Measurements from ENCODE around the gene DYSF. TPM values are rescaled to one million over a fixed set of nuclear protein-coding genes. Genes with fewer than 3 reads are reported as not detected.

DYSF gene
- total RNA-seq, 1 donor from 2014 or later: 37.7 TPM

DNA sequence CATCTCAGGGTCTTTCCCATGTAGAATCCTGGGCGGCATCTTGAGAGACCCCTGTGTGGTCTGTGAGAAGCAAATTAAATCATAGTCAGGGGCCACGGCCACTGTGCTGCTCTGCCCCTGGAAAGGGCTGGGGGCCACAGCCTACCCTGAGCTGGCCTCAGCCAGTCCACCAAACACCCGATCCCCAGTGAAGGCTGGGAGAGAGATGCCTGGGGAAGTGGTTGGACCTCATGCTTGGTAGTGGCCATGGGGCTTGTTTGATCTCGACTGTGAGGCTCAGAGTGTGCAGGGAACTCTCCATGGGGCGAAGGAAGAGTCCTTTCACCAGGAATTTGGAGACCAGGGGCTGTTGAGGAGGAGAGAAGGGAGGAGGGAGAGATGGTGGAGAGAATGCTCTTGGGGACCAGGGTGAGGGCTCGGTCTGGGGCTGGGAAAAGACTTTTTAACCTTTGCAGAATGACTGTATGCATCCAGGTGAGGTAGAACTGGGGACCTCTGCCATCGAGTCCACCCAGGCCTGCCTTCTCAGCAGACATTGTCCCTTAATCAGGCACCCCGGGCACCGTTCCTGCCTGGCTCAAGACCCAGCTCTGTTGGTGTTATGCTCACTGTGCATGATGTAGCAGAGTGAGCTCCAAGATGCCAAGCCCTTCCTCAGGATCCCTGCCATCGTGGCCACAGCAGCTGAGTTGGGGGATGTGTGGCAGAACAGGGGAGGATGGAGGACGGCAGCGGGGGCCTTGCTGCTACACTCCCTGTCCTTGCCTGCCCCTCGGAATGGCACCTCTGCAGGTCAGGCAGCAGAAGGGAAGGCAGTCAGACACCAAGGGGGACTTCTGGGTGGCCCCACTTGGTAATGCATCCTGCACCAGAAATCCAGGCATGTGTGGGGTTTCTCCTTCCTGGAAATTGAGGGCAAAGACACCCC is 249.9 kb downstream of the DYSF start:
- H3K4me1 ChIP-seq: no peaks in the 10 kb centered on the region
- TF ChIP-seq, protein P1, sequence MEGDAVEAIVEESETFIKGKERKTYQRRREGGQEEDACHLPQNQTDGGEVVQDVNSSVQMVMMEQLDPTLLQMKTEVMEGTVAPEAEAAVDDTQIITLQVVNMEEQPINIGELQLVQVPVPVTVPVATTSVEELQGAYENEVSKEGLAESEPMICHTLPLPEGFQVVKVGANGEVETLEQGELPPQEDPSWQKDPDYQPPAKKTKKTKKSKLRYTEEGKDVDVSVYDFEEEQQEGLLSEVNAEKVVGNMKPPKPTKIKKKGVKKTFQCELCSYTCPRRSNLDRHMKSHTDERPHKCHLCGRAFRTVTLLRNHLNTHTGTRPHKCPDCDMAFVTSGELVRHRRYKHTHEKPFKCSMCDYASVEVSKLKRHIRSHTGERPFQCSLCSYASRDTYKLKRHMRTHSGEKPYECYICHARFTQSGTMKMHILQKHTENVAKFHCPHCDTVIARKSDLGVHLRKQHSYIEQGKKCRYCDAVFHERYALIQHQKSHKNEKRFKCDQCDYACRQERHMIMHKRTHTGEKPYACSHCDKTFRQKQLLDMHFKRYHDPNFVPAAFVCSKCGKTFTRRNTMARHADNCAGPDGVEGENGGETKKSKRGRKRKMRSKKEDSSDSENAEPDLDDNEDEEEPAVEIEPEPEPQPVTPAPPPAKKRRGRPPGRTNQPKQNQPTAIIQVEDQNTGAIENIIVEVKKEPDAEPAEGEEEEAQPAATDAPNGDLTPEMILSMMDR (IDR thresholded peaks at IDR 0.05): no peak
- intact Hi-C loops (cut with DNase I): no loop called here

DNA sequence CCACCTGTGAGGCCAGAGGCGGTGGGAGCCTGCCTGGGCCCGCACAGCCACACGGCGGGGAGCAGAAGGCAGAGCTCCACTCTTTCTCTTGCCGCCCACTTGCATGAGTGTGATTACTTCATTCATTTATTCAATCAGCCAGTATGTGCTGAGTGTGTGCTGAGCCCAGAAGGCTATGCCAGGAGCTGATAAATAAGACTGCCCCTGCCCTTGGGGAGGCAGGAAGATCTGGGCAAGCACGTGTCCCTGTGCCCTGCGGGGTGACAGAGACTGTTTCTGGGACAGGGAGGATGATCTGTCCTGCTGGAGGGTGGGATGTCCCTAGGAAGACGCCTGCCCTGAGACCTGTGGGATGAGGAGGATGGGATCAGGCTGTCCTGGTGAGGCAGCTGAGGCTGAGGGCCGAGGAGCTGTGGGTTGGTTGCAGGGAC is 250.8 kb downstream of the DYSF start:
- DNase-seq (peak; percentile 34), ATAC-seq (no peak)
- H3K36me3 ChIP-seq: no peaks in the 10 kb centered on the region
- H3K27me3 ChIP-seq: no peaks in the 10 kb centered on the region
- H3K27ac ChIP-seq: no peak overlapping the region
- no peaks in the 10 kb centered on the region for H3K4me1 ChIP-seq
- TF ChIP-seq, protein P1 (IDR thresholded peaks at IDR 0.05): no peak
- no peaks in the 10 kb centered on the region for H3K9me3 ChIP-seq
- H3K4me3 ChIP-seq: no peak overlapping the region
- intact Hi-C loops (cut with DNase I): no loop called here

More for the DNA sequence above, 249.9 kb downstream of the DYSF start:
- Histone ChIP-seq H3K27me3 (no peaks in the 10 kb centered on the region), H3K9me3 (no peaks in the 10 kb centered on the region), H3K36me3 (no peaks in the 10 kb centered on the region), H3K27ac (no peak overlapping the region), H3K4me3 (no peak overlapping the region)
- DNase-seq (peak; percentile 41), ATAC-seq (no peak)

DNA sequence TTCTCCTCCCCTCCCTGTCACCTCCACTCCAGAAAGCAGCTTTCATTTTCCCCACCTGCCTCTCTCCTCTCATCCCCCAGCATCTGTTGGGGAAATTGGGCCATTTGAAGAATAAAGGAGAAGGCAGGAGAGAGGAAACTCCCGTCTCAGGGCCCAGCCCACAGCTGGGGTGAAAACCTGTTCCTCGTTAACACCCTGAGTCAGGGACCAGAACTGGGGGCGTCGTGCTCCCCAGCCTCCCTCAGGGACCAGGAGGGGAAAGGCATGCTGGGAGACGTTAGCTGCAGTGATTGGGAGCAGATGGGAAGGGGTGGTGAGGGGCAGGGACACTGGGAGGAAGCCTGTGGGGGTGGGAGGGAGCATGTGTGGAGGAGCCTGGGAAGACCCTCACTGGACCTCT is 251.3 kb downstream of the DYSF start:
- DNase-seq (peak; percentile 36), ATAC-seq (no peak)
- no peak overlapping the region for H3K4me3 ChIP-seq
- H3K4me1 ChIP-seq: no peaks in the 10 kb centered on the region
- H3K27me3 ChIP-seq: no peaks in the 10 kb centered on the region
- no peaks in the 10 kb centered on the region for H3K36me3 ChIP-seq
- H3K9me3 ChIP-seq: no peaks in the 10 kb centered on the region
- intact Hi-C loops (cut with DNase I): no loop called here
- H3K27ac ChIP-seq: no peak overlapping the region
- TF ChIP-seq, protein P1 (IDR thresholded peaks at IDR 0.05): no peak

DNA sequence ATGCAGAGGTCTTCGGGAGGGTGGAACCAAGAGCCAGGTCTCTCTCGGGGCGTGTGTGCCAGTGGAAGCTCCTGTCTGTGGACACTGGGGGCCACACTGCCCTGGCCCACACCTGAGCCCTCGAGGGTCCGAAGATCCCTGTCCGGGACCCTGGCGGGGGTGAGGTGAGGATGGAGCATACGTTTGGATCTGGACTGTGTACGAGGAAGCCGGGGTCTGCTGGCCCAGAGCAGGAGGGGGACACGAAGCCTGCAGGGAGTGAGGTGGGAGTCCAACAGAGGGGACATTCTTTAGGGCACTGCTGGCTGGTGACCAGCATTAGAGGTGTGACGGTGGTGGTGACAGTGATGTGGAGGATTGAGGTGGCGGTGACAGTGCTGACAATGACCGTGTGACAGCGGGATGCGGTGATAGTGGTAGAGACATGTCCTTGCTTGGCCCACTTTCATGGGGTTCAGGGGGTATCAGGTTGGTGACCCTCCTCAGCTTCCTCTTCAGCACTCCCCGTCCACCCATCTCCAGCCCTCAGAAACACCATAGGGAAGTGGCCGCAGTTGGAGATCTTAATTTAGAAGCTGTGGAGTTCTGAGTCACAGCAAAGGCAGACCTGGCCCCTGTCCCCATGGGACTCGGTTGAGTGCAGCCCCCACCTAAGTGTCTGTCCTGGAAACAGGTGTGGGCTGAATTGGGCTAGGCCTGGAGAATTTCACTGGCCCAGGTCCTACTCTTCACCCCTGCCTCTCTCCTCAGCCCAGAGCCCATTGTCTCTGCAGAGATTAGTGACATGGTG is 252.0 kb downstream of the DYSF start:
- DNase-seq (peak; percentile 43), ATAC-seq (no peak)
- Histone ChIP-seq H3K27ac (no peak overlapping the region), H3K36me3 (no peaks in the 10 kb centered on the region), H3K9me3 (no peaks in the 10 kb centered on the region), H3K4me3 (no peak overlapping the region), H3K27me3 (no peaks in the 10 kb centered on the region), H3K4me1 (no peaks in the 10 kb centered on the region)
- TF ChIP-seq, protein P1 (IDR thresholded peaks at IDR 0.05): no peak
- intact Hi-C loops (cut with DNase I): no loop called here

DNA sequence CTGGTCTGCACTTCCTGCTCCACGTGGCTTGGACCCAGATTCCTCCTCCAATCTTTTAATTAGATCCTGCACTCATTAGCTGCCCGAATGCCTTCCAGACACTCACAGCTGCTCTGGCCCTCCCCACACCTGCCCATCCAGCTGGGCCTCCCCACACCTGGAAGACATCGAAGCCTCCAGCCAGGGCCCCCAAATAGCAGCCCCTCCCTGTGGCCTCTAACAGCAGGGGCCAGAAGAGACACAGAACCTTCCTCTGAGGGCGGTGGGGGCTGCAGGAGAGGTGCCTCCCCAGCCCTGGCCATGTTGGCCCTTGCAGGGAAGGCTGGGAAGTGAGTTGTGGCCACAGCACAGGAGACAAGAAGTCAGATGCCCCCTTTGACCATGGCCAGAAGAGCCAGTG is 252.8 kb downstream of the DYSF start:
- Histone ChIP-seq H3K4me1 (no peaks in the 10 kb centered on the region), H3K4me3 (no peak overlapping the region), H3K9me3 (no peaks in the 10 kb centered on the region), H3K36me3 (no peaks in the 10 kb centered on the region), H3K27me3 (no peaks in the 10 kb centered on the region), H3K27ac (no peak overlapping the region)
- intact Hi-C loops (cut with DNase I): no loop called here
- peak; percentile 40 for DNase-seq
- no peak for ATAC-seq
- TF ChIP-seq, protein P1 (IDR thresholded peaks at IDR 0.05): no peak
